AG08396 (cell line): ENCODE data around the gene CUL5.
A peak's percentile ranks its signal among the peaks of the same experiment; 100 is the strongest.
"Not testable (repeated sequence)": the region's sequence is repeated elsewhere in the genome, so short reads cannot be mapped to it uniquely, and the experiment has no call there.

Source experiments
- DNase-seq: peaks from one replicate; pipeline ENCODE4 v3.0.0; 2012; ENCODE audit warnings: low spot score, mixed read lengths

Gene CUL5

DNA sequence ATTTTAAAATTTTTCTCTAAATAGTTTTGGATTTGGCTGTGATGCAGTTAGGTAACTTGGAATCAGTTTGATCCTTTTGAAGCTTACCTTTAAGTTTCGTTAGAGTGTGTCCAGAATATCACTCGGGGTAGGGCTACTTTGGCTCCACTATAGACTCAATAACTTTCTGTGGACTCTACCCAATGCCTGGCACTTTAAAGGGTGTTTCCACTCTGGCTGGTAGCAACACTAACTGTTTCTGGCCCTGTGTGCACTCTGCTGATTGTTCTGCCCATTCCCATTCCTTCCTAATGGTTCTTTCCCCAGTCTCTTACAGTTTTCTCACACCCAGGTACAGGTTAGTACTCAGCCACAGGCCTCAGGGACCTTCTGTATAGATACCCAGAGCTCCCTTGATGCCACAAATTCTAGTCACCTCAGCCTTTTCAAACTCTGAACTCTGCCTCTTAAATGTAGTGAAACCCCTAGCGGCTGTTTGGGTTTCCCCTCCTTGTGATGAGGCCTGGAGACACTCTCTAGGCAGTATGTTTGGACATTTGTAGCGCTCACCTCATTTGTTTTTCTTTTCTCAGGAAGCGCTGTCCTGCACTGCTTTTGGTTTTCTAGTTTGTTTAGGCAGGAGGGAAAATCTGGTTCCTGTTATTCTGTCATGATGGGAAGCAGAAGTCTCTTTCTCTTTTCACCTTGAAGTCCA is 16.8 kb downstream of the CUL5 start:
- no peak for DNase-seq

- no peak for DNase-seq
Measured at GRCh38 chr11:108027057-108027456, 18.4 kb downstream of the CUL5 start.

- DNase-seq: not testable (repeated sequence)
Measured at GRCh38 chr11:108028822-108029441, 20.2 kb downstream of the CUL5 start.

DNA sequence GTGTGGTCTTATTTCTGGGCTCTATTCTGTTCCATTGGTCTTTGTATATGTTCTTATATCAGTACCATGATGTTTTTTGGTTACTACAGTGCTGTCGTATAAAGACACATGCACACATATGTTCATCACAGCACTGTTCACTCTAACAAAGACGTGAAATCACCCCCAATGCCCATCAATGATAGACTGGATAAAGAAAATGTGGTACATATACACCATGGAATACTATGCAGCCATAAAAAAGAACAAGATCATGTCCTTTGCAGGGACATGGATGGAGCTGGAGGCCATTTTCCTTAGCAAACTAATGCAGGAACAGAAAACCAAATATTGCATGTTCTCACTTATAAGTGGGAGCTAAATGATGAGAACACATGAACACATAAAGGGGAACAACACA is 22.9 kb downstream of the CUL5 start:
- DNase-seq: not testable (repeated sequence)

DNA sequence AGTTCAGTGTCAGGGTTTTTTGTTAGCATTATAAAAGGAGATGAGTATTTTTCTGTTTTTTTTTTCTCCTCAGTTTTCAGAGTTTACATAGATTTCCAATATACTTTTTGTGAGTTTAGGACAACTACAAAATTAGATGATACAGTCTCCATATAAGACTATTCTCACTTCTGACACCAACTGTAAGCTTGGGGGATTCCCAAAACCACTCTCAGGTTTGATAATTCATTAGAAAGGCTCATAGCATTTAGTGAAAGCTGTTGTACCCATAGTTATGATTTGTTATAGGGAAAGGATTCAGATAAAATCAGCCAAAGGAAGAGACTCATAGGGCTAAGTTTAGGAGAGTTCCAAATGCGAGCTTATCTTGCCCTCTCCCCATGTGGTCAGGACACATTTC is 24.1 kb downstream of the CUL5 start:
- DNase-seq: no peak

GRCh38 chr11:108034034-108034433 is 25.3 kb downstream of the CUL5 start:
- DNase-seq: no peak

DNA sequence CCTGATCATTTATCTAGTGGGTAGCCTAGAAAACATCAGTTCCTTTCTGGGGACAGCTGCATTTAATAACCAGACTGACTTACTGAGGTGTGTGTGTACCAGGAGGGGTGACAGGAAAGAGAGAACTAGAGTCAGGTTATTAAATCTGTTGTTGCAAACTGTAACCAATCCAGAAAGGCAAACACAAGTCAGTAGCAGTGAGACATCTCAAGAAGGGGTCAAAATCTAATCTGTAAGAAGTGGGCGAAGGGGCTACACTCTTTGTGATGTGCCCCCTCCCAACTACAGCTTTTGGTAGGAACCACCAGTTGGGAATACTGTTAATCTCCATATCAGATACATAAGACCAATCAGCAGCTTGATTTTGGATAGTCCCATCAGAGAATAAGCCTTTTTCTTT is 26.3 kb downstream of the CUL5 start:
- DNase-seq: no peak

DNA sequence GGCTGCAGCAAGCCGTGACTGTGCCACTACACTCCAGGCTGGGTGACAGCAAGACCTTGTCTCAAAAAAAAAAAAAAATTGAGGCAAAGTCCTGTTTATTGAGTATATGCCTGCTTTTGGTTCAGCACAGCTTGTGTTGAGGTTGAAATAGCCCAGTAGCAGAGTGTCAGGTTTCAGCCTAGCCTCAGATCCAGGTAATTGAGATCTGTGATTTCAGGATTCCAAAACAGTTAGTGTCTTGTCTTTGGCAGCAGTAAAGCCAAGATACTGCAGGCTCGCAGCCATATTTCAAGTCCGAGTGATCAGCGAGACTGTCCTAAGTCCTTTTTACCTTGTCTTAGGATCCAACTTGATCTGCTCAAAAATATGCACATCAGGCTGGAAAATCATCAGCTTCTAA is 27.0 kb downstream of the CUL5 start:
- no peak for DNase-seq

- no peak for DNase-seq
Measured at GRCh38 chr11:108037211-108037610, 28.5 kb downstream of the CUL5 start.

DNA sequence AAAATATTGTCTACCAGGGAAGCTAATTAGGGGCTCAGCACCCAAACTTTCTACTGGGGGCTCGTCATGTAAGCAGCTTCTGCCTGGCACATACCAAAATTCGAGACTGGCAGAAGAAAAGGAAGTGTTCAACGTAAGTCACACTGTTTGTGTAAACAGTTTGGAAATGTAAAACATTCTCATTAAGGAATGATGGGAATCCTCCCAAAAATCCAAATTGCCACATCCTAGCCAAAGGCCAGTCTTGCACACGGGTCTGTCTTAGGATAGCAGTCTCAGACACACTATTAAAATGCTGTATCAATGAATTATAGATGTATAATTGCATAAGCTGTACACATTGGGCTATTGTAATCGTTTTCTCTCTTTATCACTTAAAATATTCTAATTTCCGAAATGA is 28.9 kb downstream of the CUL5 start:
- peak; percentile 52 for DNase-seq

DNA sequence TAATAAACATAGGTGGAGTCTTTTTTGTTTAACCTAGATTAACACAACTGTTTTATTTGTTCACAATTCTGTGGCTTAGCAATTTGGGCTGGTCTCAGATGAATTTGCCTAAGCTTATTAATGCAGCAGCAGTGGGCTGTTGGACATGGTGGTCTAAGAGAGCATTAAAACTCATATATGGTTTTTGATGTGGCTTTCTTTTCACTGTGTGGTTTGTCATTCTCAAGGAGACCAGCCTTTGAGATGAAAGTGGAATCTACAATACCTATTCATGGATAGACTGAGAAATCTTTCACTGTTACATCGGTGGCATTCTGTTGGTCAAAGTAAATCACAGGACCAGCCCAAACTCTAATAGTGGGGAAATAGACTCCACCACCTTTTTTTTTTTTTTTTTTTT is 39.6 kb downstream of the CUL5 start:
- no peak for DNase-seq

DNA sequence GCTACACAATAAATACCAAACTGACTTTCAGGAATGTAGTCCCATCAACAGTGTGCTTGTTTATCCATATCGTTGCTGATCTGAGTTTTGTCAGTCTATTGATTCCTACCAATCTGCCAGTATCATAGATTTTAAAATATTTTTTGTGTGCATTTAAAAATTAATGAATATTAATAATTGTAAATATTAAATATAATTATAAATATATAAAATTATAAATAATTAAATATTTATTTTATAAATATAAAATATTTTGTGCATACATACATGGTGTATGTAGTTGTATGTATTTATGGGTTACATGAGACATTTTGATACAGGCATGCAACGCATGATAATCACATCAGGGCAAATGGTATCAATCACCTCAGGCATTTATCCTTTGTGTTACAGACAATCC is 53.6 kb downstream of the CUL5 start:
- DNase-seq: no peak

GRCh38 chr11:108063410-108063809 is 54.7 kb downstream of the CUL5 start:
- no peak for DNase-seq

- DNase-seq: peak; percentile 36
Measured at GRCh38 chr11:108069947-108070346, 61.2 kb downstream of the CUL5 start.

DNA sequence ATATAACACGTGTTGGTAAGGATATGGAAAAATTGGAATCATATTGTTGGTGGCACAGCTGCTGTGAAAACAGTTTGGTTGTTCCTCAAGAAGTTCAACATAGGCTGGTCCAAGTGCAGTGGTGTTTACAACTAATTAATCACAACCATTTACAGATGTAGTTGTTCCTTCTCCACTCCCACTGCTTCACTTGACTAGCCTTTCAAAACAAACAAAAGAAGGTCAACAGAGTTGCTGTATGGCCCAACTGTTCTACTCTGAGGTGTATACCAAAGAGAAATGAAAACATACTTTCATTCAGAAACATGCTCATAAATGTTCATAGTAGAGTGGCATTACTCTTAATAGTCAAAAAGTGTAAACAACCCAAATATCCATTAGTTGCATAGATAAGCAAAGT is 76.1 kb downstream of the CUL5 start:
- no peak for DNase-seq

- DNase-seq: no peak
Measured at GRCh38 chr11:108085672-108086071, 77.0 kb downstream of the CUL5 start.

GRCh38 chr11:108092134-108092533 is 83.4 kb downstream of the CUL5 start:
- no peak for DNase-seq

DNA sequence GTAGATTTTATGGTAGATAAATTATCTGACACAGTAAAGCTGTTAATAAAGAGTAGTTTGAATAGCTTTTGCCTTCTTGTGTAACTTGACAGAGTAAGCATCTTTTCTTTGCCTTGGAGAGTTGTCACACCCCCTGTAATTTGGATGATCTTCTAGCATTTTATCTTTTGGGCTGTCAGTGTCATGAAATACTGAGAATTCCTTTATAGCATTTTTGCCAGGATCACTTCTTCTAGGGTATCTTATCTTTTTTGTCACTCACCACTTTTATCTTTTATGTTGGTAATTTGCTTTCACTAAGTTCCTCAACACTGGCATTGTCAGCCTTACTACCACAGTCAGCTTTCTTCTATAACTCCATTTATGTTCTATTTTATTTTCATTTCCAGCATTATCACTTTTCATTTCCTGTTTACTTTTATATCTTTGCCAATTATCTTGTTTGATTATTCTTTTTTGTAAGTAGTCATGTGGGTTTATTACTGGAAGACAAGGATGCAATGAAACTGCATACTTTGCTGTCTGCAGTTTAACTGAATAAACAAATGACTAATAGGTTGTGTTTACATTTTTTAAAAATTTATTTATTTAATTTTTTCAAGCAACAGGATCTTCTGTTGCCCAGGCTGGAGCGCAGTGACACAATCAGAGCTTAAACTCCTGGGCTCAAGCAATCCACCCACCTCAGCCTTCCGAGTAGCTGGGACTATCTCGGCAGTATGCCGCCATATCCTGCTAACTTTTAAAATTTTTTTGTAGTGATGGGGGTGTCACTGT is 84.6 kb downstream of the CUL5 start:
- peak; percentile 10 for DNase-seq

DNA sequence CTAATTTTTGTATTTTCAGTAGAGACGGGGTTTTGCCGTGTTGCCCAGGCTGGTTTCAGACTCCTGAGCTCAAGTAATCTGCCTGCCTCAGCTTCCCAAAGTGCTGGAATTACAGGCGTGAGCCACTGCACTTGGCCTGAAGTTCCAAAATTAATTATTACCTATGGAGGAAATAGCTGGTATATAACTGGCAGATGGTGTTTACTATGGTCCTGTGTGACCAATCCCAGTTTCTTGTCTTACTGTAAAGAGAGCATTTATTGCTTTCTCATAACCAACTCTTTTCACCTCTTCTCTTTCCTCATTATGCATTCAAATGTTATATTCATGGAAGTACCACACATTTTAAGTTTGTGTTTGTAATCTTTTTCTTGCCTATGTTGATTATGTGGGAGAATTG is 88.5 kb downstream of the CUL5 start:
- DNase-seq: no peak

- DNase-seq: no peak
Measured at GRCh38 chr11:108101090-108101775, 92.5 kb downstream of the CUL5 start.

DNA sequence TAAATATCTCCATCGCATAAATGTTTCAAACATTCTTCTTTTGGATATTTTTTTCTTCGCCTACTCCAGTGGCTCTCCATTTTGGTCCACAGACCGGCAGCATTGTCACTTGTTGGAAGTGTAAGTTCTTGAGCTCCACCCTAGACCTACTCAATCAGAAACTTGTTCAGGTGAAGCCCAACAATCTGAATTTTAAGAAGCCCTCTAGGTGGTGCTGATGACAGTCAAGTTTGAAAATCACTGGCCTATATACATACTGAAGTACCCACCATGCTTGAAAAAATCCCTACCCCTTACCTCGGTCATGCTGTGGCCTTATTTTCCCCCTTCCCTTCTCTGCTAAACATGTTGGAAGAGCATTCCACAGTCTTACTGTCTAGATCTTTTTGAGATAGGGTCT is 102.4 kb downstream of the CUL5 start:
- no peak for DNase-seq

- no peak for DNase-seq
Measured at GRCh38 chr11:108112057-108112456, 103.4 kb downstream of the CUL5 start.
